SK-N-MC (cell line): ENCODE data around the gene OAS1.

Source experiments
- EZH2 ChIP-seq: fragments of 200-600 bp; sonication (generic); IDR thresholded peaks from one replicate; pipeline ENCODE4 v1.6.1; 2017; ENCODE audit warnings: antibody characterized with exemption
- FOXP2 ChIP-seq: optimal IDR thresholded peaks from 2 replicates; pipeline ENCODE3; 2011; ENCODE audit warnings: mild to moderate bottlenecking, moderate library complexity; ENCODE audit not compliant: insufficient read depth; ENCODE audit errors: extremely low read length, control extremely low read depth

- TF ChIP-seq EZH2 (no peak), FOXP2 (no peak)
These were observed 23.0 kb downstream of the OAS1 start for GRCh38 chr12:112929715-112930114.
